HepG2 (cell line): ENCODE results near the gene GAS1.

Experiments used
- CBFB ChIP-seq: sonication (generic); formaldehyde crosslinking; IDR thresholded peaks from 2 replicates; pipeline ENCODE4 v1.4.0; 2020; ENCODE audit warnings: missing genetic modification reagents
- E2F1 ChIP-seq: sonication (generic); formaldehyde crosslinking; IDR thresholded peaks from 2 replicates; pipeline ENCODE4 v1.5.0; 2020; ENCODE audit warnings: missing genetic modification reagents
- PAF1 ChIP-seq: IDR thresholded peaks from 2 replicates; pipeline ENCODE4 v1.6.1; 2016; ENCODE audit warnings: missing genetic modification reagents, missing compliant biosample characterization
- PHF5A ChIP-seq: IDR thresholded peaks from one replicate; pipeline ENCODE4 v1.6.1; 2018; ENCODE audit warnings: low read depth, missing genetic modification reagents; ENCODE audit not compliant: unreplicated experiment
- RELA ChIP-seq: sonication (generic); formaldehyde crosslinking; IDR thresholded peaks from 2 replicates; pipeline ENCODE4 v1.4.0; 2020; ENCODE audit warnings: missing genetic modification reagents
- TAF15 ChIP-seq: fragments of 200-400 bp; formaldehyde crosslinking; IDR thresholded peaks from one replicate; pipeline ENCODE4 v1.6.1; 2018; ENCODE audit warnings: mild to moderate bottlenecking, low read depth, low read length; ENCODE audit not compliant: poor library complexity, severe bottlenecking
- ZMAT3 ChIP-seq: sonication (generic); formaldehyde crosslinking; conservative IDR thresholded peaks from 2 replicates; pipeline ENCODE4 v1.7.0; 2021; ENCODE audit warnings: missing genetic modification reagents
- ZNF503 ChIP-seq: sonication (generic); formaldehyde crosslinking; IDR thresholded peaks from 2 replicates; pipeline ENCODE4 v1.4.0; 2020; ENCODE audit warnings: missing genetic modification reagents
- ZNF770 ChIP-seq: sonication (generic); formaldehyde crosslinking; IDR thresholded peaks from 2 replicates; pipeline ENCODE4 v1.5.0; 2020; ENCODE audit warnings: mild to moderate bottlenecking, missing genetic modification reagents
- TF ChIP-seq, protein P1 (sequence below): sonication (generic); formaldehyde crosslinking; IDR thresholded peaks from 2 replicates; pipeline ENCODE4 v1.9.0; 2022; ENCODE audit warnings: missing genetic modification reagents, mild to moderate bottlenecking, borderline replicate concordance

GRCh38 chr9:86903734-86904085 lies 43.6 kb downstream of the GAS1 start:
- TF ChIP-seq E2F1 (no peak), CBFB (CRISPR knock-in tag) (no peak), ZMAT3 (CRISPR knock-in tag) (no peak), ZNF770 (CRISPR knock-in tag) (no peak), PAF1 (CRISPR knock-in tag) (no peak), PHF5A (CRISPR knock-in tag) (no peak), RELA (CRISPR knock-in tag) (no peak), ZNF503 (CRISPR knock-in tag) (no peak), TAF15 (no peak)
- TF ChIP-seq, protein P1, sequence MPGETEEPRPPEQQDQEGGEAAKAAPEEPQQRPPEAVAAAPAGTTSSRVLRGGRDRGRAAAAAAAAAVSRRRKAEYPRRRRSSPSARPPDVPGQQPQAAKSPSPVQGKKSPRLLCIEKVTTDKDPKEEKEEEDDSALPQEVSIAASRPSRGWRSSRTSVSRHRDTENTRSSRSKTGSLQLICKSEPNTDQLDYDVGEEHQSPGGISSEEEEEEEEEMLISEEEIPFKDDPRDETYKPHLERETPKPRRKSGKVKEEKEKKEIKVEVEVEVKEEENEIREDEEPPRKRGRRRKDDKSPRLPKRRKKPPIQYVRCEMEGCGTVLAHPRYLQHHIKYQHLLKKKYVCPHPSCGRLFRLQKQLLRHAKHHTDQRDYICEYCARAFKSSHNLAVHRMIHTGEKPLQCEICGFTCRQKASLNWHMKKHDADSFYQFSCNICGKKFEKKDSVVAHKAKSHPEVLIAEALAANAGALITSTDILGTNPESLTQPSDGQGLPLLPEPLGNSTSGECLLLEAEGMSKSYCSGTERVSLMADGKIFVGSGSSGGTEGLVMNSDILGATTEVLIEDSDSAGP (CRISPR knock-in tag) = no peak
